PC-9 (cell line): ENCODE measurements around the gene TAMALIN. TPM values are rescaled to one million over a fixed set of nuclear protein-coding genes. Genes with fewer than 3 reads are reported as not detected.

ENCODE experiments used
- BruUV-seq: library from RNA; stranded (reverse); fragments of 400-500 nt; replicated peaks from 2 replicates; lab custom pipeline; 2021; lab: Mats Ljungman, UMichigan
- CTCF ChIA-PET: fragments of 300-600 bp; sonication (Branson Sonifier 250); formaldehyde crosslinking; loops from one replicate; lab custom pipeline; 2022; ENCODE audit warnings: antibody characterized with exemption; lab: Charles Lee
- POLR2A ChIA-PET: fragments of 300-600 bp; sonication (Branson Sonifier 250); formaldehyde crosslinking; loops from one replicate; lab custom pipeline; 2022; ENCODE audit warnings: antibody characterized with exemption; ENCODE audit not compliant: unreplicated experiment; lab: Charles Lee
- DNase-seq, 2 experiments: peaks; one replicate each; pipeline versions ENCODE4 v3.0.0 to v3.0.0-alpha.2; 2015 to 2022; ENCODE audit warnings: mixed read lengths in 1 of 2
- H2AFZ ChIP-seq: fragments of 200-600 bp; sonication (generic); 2 replicates; pipeline ENCODE4 v1.8.1; 2017; ENCODE audit warnings: antibody characterized with exemption
- H3F3A ChIP-seq: fragments of 200-600 bp; sonication (generic); 2 replicates; pipeline ENCODE4 v1.8.1; 2017; ENCODE audit warnings: antibody characterized with exemption, mild to moderate bottlenecking, low read depth; ENCODE audit not compliant: insufficient read depth
- H3K27ac ChIP-seq: fragments of 200-600 bp; sonication (generic); 2 replicates; pipeline ENCODE4 v1.6.1; 2016; ENCODE audit warnings: mixed run types
- H3K27me3 ChIP-seq: fragments of 200-600 bp; sonication (generic); 2 replicates; pipeline ENCODE4 v1.6.1; 2016; ENCODE audit warnings: low read depth, mixed run types; ENCODE audit not compliant: insufficient read depth
- H3K36me3 ChIP-seq: fragments of 200-600 bp; sonication (generic); 2 replicates; pipeline ENCODE4 v1.6.1; 2016; ENCODE audit warnings: low read depth, mixed run types
- H3K4me1 ChIP-seq: fragments of 200-600 bp; sonication (generic); replicated peaks from 2 replicates; pipeline ENCODE4 v1.6.1; 2016; ENCODE audit warnings: mixed run types; ENCODE audit not compliant: insufficient read depth
- H3K4me2 ChIP-seq: fragments of 200-600 bp; sonication (generic); 2 replicates; pipeline ENCODE4 v1.6.1; 2017; ENCODE audit warnings: mixed run types
- H3K4me3 ChIP-seq: fragments of 200-600 bp; sonication (generic); 2 replicates; pipeline ENCODE4 v1.6.1; 2016; ENCODE audit warnings: mixed run types
- H3K79me2 ChIP-seq: fragments of 200-600 bp; sonication (generic); 2 replicates; pipeline ENCODE4 v1.6.1; 2017; ENCODE audit warnings: low read depth, mixed run types
- H3K9me2 ChIP-seq: fragments of 200-600 bp; sonication (generic); 2 replicates; pipeline ENCODE4 v1.8.1; 2017; ENCODE audit warnings: mild to moderate bottlenecking; ENCODE audit not compliant: insufficient read depth
- H3K9me3 ChIP-seq: fragments of 200-600 bp; sonication (generic); 2 replicates; pipeline ENCODE4 v1.8.1; 2016; ENCODE audit warnings: low read depth; ENCODE audit not compliant: insufficient read depth
- H4K20me1 ChIP-seq: fragments of 200-600 bp; sonication (generic); 2 replicates; pipeline ENCODE4 v1.8.1; 2017; ENCODE audit not compliant: insufficient read depth
- EZH2 ChIP-seq: fragments of 200-600 bp; sonication (generic); IDR thresholded peaks from 2 replicates; pipeline ENCODE4 v1.8.0; 2017; ENCODE audit warnings: antibody characterized with exemption, low read depth
- intact Hi-C: fragments of 100-400 bp; cut with micrococcal nuclease; formaldehyde crosslinking; loops from one replicate; pipeline ENCODE4 v1.10.0; 2022; ENCODE audit not compliant: unreplicated experiment
- total RNA-seq: library from RNA; stranded (reverse); gene quantifications from 2 replicates; pipeline ENCODE4 v1.2.3, GENCODE V29; 2021
- TF ChIP-seq, protein P1 (sequence below): fragments of 200-600 bp; sonication (generic); conservative IDR thresholded peaks from 2 replicates; pipeline ENCODE4 v1.6.1; 2017; ENCODE audit warnings: mixed run types, antibody characterized with exemption, mild to moderate bottlenecking, moderate library complexity

TAMALIN gene
- total RNA-seq, 1 experiment from 2014 or later: not detected

DNA sequence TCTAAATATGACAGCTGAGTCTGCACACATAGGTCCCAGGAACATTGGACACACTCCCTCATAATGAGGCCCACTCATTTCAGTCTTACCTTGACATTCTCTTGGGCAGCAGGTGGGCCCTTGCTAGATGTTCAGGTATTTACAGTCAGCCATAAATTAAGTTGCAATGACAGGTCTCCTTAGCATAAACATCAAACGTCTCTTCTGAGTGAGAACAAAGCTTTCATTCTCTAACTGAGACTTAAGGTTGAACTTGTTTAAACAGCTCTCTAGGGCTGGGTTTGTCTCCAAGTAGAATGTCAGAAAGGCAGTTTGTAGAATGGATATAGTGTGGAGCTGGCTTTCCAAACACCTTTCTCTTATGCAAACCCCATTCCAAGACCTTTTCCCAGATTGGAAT is 44.9 kb upstream of the TAMALIN start:
- no TSS peak for BruUV-seq
- H3F3A ChIP-seq: no peaks in the 10 kb centered on the region; the same call in 1 of the 2 replicates
- POLR2A ChIA-PET: interaction anchor here (0.5 kb wide), 1 partner anchor 10 kb away, joined by 6 read pairs; no protein-coding TSS in a partner anchor
- H3K36me3 ChIP-seq: no peaks in the 10 kb centered on the region; the same call in 1 of the 2 replicates
- CTCF ChIA-PET: interaction anchor here (0.7 kb wide), 1 partner anchor 59 kb away, joined by 7 read pairs; no protein-coding TSS in a partner anchor
- no peak overlapping the region for H3K4me2 ChIP-seq
- no peaks in the 10 kb centered on the region for H3K9me2 ChIP-seq
- H3K27ac ChIP-seq: no peak overlapping the region
- H3K4me3 ChIP-seq: no peak overlapping the region
- peaks cover 13% of the 10 kb centered on the region for H3K79me2 ChIP-seq
- DNase-seq: peak in 1 of 2 experiments; percentile 74
- no peaks in the 10 kb centered on the region; the same call in 1 of the 2 replicates for H4K20me1 ChIP-seq
- H2AFZ ChIP-seq: no peak overlapping the region
- H3K4me1 ChIP-seq: no peaks in the 10 kb centered on the region
- intact Hi-C loops: no loop called here
- TF ChIP-seq EZH2: no peak
- TF ChIP-seq, protein P1, sequence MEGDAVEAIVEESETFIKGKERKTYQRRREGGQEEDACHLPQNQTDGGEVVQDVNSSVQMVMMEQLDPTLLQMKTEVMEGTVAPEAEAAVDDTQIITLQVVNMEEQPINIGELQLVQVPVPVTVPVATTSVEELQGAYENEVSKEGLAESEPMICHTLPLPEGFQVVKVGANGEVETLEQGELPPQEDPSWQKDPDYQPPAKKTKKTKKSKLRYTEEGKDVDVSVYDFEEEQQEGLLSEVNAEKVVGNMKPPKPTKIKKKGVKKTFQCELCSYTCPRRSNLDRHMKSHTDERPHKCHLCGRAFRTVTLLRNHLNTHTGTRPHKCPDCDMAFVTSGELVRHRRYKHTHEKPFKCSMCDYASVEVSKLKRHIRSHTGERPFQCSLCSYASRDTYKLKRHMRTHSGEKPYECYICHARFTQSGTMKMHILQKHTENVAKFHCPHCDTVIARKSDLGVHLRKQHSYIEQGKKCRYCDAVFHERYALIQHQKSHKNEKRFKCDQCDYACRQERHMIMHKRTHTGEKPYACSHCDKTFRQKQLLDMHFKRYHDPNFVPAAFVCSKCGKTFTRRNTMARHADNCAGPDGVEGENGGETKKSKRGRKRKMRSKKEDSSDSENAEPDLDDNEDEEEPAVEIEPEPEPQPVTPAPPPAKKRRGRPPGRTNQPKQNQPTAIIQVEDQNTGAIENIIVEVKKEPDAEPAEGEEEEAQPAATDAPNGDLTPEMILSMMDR: no peak
- H3K9me3 ChIP-seq: no peaks in the 10 kb centered on the region
- H3K27me3 ChIP-seq: no peaks in the 10 kb centered on the region

DNA sequence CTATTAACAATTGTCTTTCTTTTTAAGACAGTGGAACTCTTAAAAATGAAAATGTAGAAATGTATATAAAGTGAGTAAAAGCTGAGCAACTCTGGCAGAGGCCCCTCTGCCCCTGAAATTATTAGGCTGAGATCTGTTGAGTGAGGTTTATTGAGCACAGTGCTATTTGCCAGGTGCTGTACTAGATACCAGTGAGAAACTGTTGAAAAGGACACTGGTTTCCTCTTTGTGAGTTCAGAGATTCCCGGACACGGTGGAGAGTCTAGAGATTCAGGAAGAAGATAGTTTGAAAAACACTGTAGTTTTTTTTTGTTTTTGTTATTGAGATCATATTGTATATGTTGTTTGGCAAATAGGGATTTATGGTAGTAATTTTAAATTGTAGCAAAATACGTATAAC is 44.0 kb upstream of the TAMALIN start:
- Histone ChIP-seq H3K9me2 (no peaks in the 10 kb centered on the region), H3K79me2 (peaks cover 13% of the 10 kb centered on the region), H3F3A (no peaks in the 10 kb centered on the region; the same call in 1 of the 2 replicates), H2AFZ (no peak overlapping the region), H3K4me3 (no peak overlapping the region), H3K4me1 (no peaks in the 10 kb centered on the region), H4K20me1 (no peaks in the 10 kb centered on the region; the same call in 1 of the 2 replicates), H3K36me3 (no peaks in the 10 kb centered on the region; the same call in 1 of the 2 replicates), H3K9me3 (no peaks in the 10 kb centered on the region), H3K4me2 (no peak overlapping the region), H3K27me3 (no peaks in the 10 kb centered on the region), H3K27ac (no peak overlapping the region)
- ChIA-PET POLR2A (interaction anchor here (0.7 kb wide), 1 partner anchor 424 kb away, joined by 3 read pairs; no protein-coding TSS in a partner anchor), CTCF (interaction anchor here (0.7 kb wide), 1 partner anchor 58 kb away, joined by 7 read pairs; no protein-coding TSS in a partner anchor)
- no peak for DNase-seq
- BruUV-seq: no TSS peak
- no peak for TF ChIP-seq EZH2
- TF ChIP-seq, protein P1: no peak
- intact Hi-C loops: no loop called here

DNA sequence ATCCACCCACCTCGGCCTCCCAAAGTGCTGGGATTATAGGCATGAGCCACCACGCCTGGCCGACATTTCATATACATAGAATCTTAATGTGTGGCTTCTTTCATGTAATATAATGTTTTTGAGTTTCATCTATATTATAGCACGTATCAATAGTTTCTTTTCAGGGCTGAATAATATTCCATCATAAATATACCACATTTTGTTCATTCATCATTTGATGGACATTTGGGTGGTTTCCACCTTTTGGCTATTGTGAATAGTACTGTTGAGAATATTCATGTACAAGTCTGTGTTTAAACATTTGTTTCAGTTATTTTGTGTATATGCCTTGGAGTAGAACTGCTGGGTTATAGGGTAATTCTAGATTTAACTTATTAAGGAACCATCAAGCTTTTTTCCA is 43.3 kb upstream of the TAMALIN start:
- no peak overlapping the region for H2AFZ ChIP-seq
- H3K36me3 ChIP-seq: no peaks in the 10 kb centered on the region; the same call in 1 of the 2 replicates
- peaks cover 13% of the 10 kb centered on the region for H3K79me2 ChIP-seq
- H3K9me3 ChIP-seq: no peaks in the 10 kb centered on the region
- BruUV-seq: no TSS peak
- intact Hi-C loops: no loop called here
- DNase-seq: no peak
- no peaks in the 10 kb centered on the region for H3K4me1 ChIP-seq
- H3K4me3 ChIP-seq: no peak overlapping the region
- no peaks in the 10 kb centered on the region for H3K27me3 ChIP-seq
- H3K9me2 ChIP-seq: no peaks in the 10 kb centered on the region
- no peaks in the 10 kb centered on the region; the same call in 1 of the 2 replicates for H4K20me1 ChIP-seq
- no peak overlapping the region for H3K27ac ChIP-seq
- CTCF ChIA-PET: no interaction called here
- no peaks in the 10 kb centered on the region; the same call in 1 of the 2 replicates for H3F3A ChIP-seq
- TF ChIP-seq EZH2: no peak
- TF ChIP-seq, protein P1: no peak
- no peak overlapping the region for H3K4me2 ChIP-seq
- POLR2A ChIA-PET: no interaction called here
